SKM-1 treated with dmso at 0.1 percent for 144 hours (cell line): ENCODE measurements around the gene CD300LF.
A peak's percentile ranks its signal among the peaks of the same experiment; 100 is the strongest.

Experiments
- DNase-seq: peaks from one replicate; lab custom pipeline; 2025; ENCODE audit not compliant: unreplicated experiment; lab: John Stamatoyannopoulos, UW

Gene CD300LF

GRCh38 chr17:74730491-74731346 is 18.0 kb upstream of the CD300LF start:
- DNase-seq: peak; percentile 41

GRCh38 chr17:74729866-74730265 is 17.1 kb upstream of the CD300LF start:
- DNase-seq: no peak

GRCh38 chr17:74729368-74729767 is 16.6 kb upstream of the CD300LF start:
- no peak for DNase-seq

GRCh38 chr17:74728702-74729075 is 16.0 kb upstream of the CD300LF start:
- DNase-seq: no peak

GRCh38 chr17:74728033-74728701 is 15.4 kb upstream of the CD300LF start:
- no peak for DNase-seq

GRCh38 chr17:74725111-74725510 is 12.4 kb upstream of the CD300LF start:
- no peak for DNase-seq

- no peak for DNase-seq
These were observed 11.2 kb upstream of the CD300LF start for GRCh38 chr17:74723891-74724290.

- DNase-seq: no peak
These were observed 10.1 kb upstream of the CD300LF start for GRCh38 chr17:74722782-74723181.

GRCh38 chr17:74720506-74720905 is 7.8 kb upstream of the CD300LF start:
- no peak for DNase-seq

GRCh38 chr17:74715144-74715543 is 2.4 kb upstream of the CD300LF start:
- DNase-seq: no peak

- peak; percentile 73 for DNase-seq
These were observed 540 bp upstream of the CD300LF start for GRCh38 chr17:74713171-74713755.

GRCh38 chr17:74712301-74712700 is 422 bp downstream of the CD300LF start:
- no peak for DNase-seq

- no peak for DNase-seq
These were observed 1.5 kb downstream of the CD300LF start for GRCh38 chr17:74711058-74711824.

- DNase-seq: no peak
These were observed 8.2 kb downstream of the CD300LF start for GRCh38 chr17:74704544-74704943.

GRCh38 chr17:74703311-74703710 is 9.4 kb downstream of the CD300LF start:
- DNase-seq: no peak

- DNase-seq: no peak
These were observed 10.4 kb downstream of the CD300LF start for GRCh38 chr17:74702116-74702871.

- no peak for DNase-seq
These were observed 13.5 kb downstream of the CD300LF start for GRCh38 chr17:74699236-74699635.

GRCh38 chr17:74698069-74698468 is 14.7 kb downstream of the CD300LF start:
- no peak for DNase-seq

GRCh38 chr17:74697515-74697914 is 15.2 kb downstream of the CD300LF start:
- DNase-seq: no peak

GRCh38 chr17:74695629-74696028 is 17.1 kb downstream of the CD300LF start:
- no peak for DNase-seq

GRCh38 chr17:74694081-74694480 is 18.6 kb downstream of the CD300LF start:
- DNase-seq: no peak
